ENCODE results near the gene KDM3A. TPM values are rescaled to one million over a fixed set of nuclear protein-coding genes. Genes with fewer than 3 reads are reported as not detected.
A peak's percentile ranks its signal among the peaks of the same experiment; 100 is the strongest.

Gene KDM3A
- total and polyA plus RNA-seq, 9 of the 15 experiments (the other 6 are each of a cell fraction or from before 2014, with no cell fraction given), result 7.5 to 95.4 (median 24.8) TPM

GRCh38 chr2:86440631-86441391, at the start of gene KDM3A (continued):
- TF ChIP-seq RBM14 (IDR thresholded peaks at IDR 0.05; ENCODE audit: borderline replicate concordance, insufficient read depth, low read depth, low read length) (no peak), GTF2A2 (tag; IDR thresholded peaks at IDR 0.05) (no peak), NR2F6 (CRISPR knock-in tag; IDR thresholded peaks at IDR 0.05) (0 out of 2 replicates have a peak, but pooled peaks have one; percentile 62), NKRF (IDR thresholded peaks at IDR 0.05; ENCODE audit: borderline replicate concordance) (no peak; the same call in 1 of the 2 replicates), ZBTB40 (IDR thresholded peaks at IDR 0.05) (peak; percentile 73), ZBTB40 (CRISPR knock-in tag; IDR thresholded peaks at IDR 0.05) (no peak; the same call in 1 of the 2 replicates), SREBF2 (CRISPR knock-in tag; IDR thresholded peaks at IDR 0.05) (no peak; the same call in 1 of the 2 replicates), KLF10 (CRISPR knock-in tag; IDR thresholded peaks at IDR 0.05) (no peak), HMG20B (CRISPR knock-in tag; IDR thresholded peaks at IDR 0.05) (no peak), ZNF398 (CRISPR knock-in tag; IDR thresholded peaks at IDR 0.05) (no peak), TBL1XR1 (IDR thresholded peaks at IDR 0.05; ENCODE audit: low read length in 2 of 2) (peak in 1 of 2 experiments; percentile 36; a peak in 1 of 4 replicates), TFAM (CRISPR knock-in tag; conservative IDR thresholded peaks at IDR 0.05) (no peak), THRAP3 (IDR thresholded peaks at IDR 0.05; ENCODE audit: borderline replicate concordance) (peak; percentile 21; the same call in 1 of the 2 replicates)
